Measurements from ENCODE around the gene ZNF888. TPM values are rescaled to one million over a fixed set of nuclear protein-coding genes. Genes with fewer than 3 reads are reported as not detected.

Gene ZNF888
- total RNA-seq, 1 experiment from 2014 or later: 5.2 TPM

GRCh38 chr19:52949422-52949821 lies 26.2 kb upstream of the ZNF888 start:
- Histone ChIP-seq H3K27me3 (ENCODE audit: low read length) (no peaks in the 10 kb centered on the region), H3K4me3 (ENCODE audit: low read length) (no peak overlapping the region), H3K9me3 (ENCODE audit: low read length) (peaks cover 44% of the 10 kb centered on the region), H3K9me2 (replicated peaks; ENCODE audit: low read length) (no peaks in the 10 kb centered on the region), H3K79me2 (ENCODE audit: low read length) (no peaks in the 10 kb centered on the region), H3K9ac (ENCODE audit: low read length) (no peak overlapping the region), H2AFZ (ENCODE audit: low read length) (no peak overlapping the region), H3K36me3 (ENCODE audit: low read depth, low read length) (peaks cover 53% of the 10 kb centered on the region), H3K4me2 (ENCODE audit: low read length) (no peak overlapping the region), H4K20me1 (ENCODE audit: low read length) (no peaks in the 10 kb centered on the region), H3K27ac (ENCODE audit: low read length) (no peak overlapping the region), H3K4me1 (ENCODE audit: insufficient read depth, low read length) (peaks cover 17% of the 10 kb centered on the region), H3F3A (ENCODE audit: low read length, unreplicated experiment) (no peaks in the 10 kb centered on the region)
- TF ChIP-seq CTCF (conservative IDR thresholded peaks at IDR 0.05; ENCODE audit: low read depth, low read length) (no peak), EZH2phosphoT487 (IDR thresholded peaks at IDR 0.05; ENCODE audit: borderline replicate concordance, low read length) (no peak), EZH2 (IDR thresholded peaks at IDR 0.05; ENCODE audit: low read length, unreplicated experiment) (no peak)
- CTCF ChIA-PET: no interaction called here
- intact Hi-C loops (cut with micrococcal nuclease): loop anchor here (5.0 kb wide), 1 partner anchor 43 kb away; no protein-coding TSS in a partner anchor
- ATAC-seq (no peak), DNase-seq (no peak)
- POLR2A ChIA-PET (ENCODE audit: unreplicated experiment): no interaction called here
- BruUV-seq (replicated peaks): no TSS peak

DNA sequence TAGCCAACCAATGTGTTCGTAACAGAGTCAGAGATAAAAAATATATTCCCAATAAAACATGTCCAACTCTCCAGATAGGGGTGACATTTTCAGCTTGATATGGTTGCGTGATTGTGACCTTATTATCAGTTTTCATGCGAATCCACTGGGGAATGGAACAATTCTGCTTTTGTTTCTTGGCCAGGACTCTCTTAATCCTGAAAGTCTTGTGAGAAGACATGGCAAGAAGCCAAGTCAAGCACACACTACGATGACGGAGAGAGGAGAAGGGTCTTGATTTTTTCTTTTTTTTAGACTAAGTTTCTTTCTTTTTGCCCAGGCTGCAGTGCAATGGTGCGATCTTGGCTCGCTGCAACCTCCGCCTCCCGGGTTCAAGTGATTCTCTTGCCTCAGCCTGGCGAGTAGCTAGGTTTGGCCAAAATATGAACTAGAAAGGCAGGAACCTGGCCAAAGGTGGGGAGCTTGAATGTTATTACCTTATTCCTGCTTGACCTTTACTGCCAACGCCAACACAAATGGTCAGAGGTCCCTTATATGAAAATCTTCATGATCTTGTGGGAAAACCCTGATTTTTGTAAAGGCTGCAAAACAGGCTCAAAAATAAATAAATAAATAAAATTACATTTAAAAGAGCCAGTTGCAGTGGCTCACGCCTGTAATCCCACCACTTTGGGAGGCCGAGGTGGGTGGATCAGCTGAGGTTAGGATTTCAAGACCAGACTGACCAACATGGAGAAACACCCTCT lies 25.0 kb upstream of the ZNF888 start:
- H3K27me3 ChIP-seq (ENCODE audit: low read length): no peaks in the 10 kb centered on the region
- peaks cover 44% of the 10 kb centered on the region for H3K9me3 ChIP-seq (ENCODE audit: low read length)
- H3K27ac ChIP-seq (ENCODE audit: low read length): no peak overlapping the region
- H3K79me2 ChIP-seq (ENCODE audit: low read length): no peaks in the 10 kb centered on the region
- H2AFZ ChIP-seq (ENCODE audit: low read length): no peak overlapping the region
- H4K20me1 ChIP-seq (ENCODE audit: low read length): no peaks in the 10 kb centered on the region
- H3F3A ChIP-seq (ENCODE audit: low read length, unreplicated experiment): no peaks in the 10 kb centered on the region
- ChIA-PET CTCF (no interaction called here), POLR2A (ENCODE audit: unreplicated experiment) (interaction anchor here (0.7 kb wide), 1 partner anchor 33 kb away, joined by 11 read pairs; no protein-coding TSS in a partner anchor)
- peaks cover 47% of the 10 kb centered on the region for H3K36me3 ChIP-seq (ENCODE audit: low read depth, low read length)
- DNase-seq: no peak
- no peak overlapping the region for H3K4me2 ChIP-seq (ENCODE audit: low read length)
- TF ChIP-seq EZH2phosphoT487 (IDR thresholded peaks at IDR 0.05; ENCODE audit: borderline replicate concordance, low read length) (no peak), EZH2 (IDR thresholded peaks at IDR 0.05; ENCODE audit: low read length, unreplicated experiment) (no peak), CTCF (conservative IDR thresholded peaks at IDR 0.05; ENCODE audit: low read depth, low read length) (no peak)
- ATAC-seq: no peak
- no peak overlapping the region for H3K9ac ChIP-seq (ENCODE audit: low read length)
- no peak overlapping the region; the same call in 1 of the 2 replicates for H3K4me3 ChIP-seq (ENCODE audit: low read length)
- no TSS peak for BruUV-seq (replicated peaks)
- intact Hi-C loops (cut with micrococcal nuclease): loop anchor here (5.0 kb wide), 1 partner anchor 44 kb away; no protein-coding TSS in a partner anchor
- no peaks in the 10 kb centered on the region for H3K9me2 ChIP-seq (replicated peaks; ENCODE audit: low read length)
- peaks cover 28% of the 10 kb centered on the region for H3K4me1 ChIP-seq (ENCODE audit: insufficient read depth, low read length)

All from PC-3 (cell line).